Astrocyte (in vitro differentiated cells and primary cell): Measurements from ENCODE around the gene R3HDML.

Experiments
- EZH2 ChIP-seq: IDR thresholded peaks from 2 replicates; pipeline ENCODE4 v1.6.1; 2012; ENCODE audit warnings: mild to moderate bottlenecking, low read length, inconsistent platforms; ENCODE audit not compliant: insufficient read depth
- TF ChIP-seq, protein P1 (sequence below): IDR thresholded peaks from 2 replicates; pipeline ENCODE4 v1.5.1; 2011; ENCODE audit warnings: low read depth, mild to moderate bottlenecking, inconsistent platforms, low read length, moderate library complexity; ENCODE audit not compliant: insufficient read depth

DNA sequence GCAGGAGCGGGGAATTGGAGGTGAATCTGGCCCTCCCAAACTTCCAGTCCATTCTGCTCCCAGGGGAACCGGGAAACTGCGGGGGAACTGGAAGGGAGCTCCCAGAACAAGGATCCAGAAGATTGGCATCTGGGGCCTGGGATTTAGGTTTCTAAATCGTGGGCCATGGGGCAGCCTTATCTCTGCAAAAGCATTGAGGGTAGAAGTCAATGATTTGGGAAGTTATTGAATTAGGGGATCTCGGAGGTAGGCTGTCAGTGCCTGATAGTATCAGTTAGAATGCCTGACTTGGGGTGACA is 63.8 kb downstream of the R3HDML start:
- TF ChIP-seq, protein P1, sequence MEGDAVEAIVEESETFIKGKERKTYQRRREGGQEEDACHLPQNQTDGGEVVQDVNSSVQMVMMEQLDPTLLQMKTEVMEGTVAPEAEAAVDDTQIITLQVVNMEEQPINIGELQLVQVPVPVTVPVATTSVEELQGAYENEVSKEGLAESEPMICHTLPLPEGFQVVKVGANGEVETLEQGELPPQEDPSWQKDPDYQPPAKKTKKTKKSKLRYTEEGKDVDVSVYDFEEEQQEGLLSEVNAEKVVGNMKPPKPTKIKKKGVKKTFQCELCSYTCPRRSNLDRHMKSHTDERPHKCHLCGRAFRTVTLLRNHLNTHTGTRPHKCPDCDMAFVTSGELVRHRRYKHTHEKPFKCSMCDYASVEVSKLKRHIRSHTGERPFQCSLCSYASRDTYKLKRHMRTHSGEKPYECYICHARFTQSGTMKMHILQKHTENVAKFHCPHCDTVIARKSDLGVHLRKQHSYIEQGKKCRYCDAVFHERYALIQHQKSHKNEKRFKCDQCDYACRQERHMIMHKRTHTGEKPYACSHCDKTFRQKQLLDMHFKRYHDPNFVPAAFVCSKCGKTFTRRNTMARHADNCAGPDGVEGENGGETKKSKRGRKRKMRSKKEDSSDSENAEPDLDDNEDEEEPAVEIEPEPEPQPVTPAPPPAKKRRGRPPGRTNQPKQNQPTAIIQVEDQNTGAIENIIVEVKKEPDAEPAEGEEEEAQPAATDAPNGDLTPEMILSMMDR: no peak
- TF ChIP-seq EZH2: no peak
